GM20000 (cell line): ENCODE data around the gene GLCCI1.
"Not testable (repeated sequence)": the region's sequence is repeated elsewhere in the genome, so short reads cannot be mapped to it uniquely, and the experiment has no call there.

Source experiments
- DNase-seq: peaks from one replicate; pipeline ENCODE4 v3.0.0; 2012; ENCODE audit warnings: low spot score
- CTCF ChIP-seq: IDR thresholded peaks from 2 replicates; pipeline ENCODE4 v1.5.1; 2012; ENCODE audit warnings: mild to moderate bottlenecking, control low read depth; ENCODE audit errors: extremely low read depth, missing control alignments

The GLCCI1 gene

GRCh38 chr7:8035192-8035591 lies 66.6 kb downstream of the GLCCI1 start:
- no peak for TF ChIP-seq CTCF
- no peak for DNase-seq

GRCh38 chr7:8035647-8036518 lies 67.3 kb downstream of the GLCCI1 start:
- peak; percentile 27 for TF ChIP-seq CTCF
- no peak for DNase-seq

GRCh38 chr7:8037151-8037550 lies 68.6 kb downstream of the GLCCI1 start:
- DNase-seq, result no peak
- no peak for TF ChIP-seq CTCF

GRCh38 chr7:8040768-8041369 lies 72.3 kb downstream of the GLCCI1 start:
- TF ChIP-seq CTCF, result no peak
- no peak for DNase-seq

- no peak for DNase-seq
- TF ChIP-seq CTCF, result no peak
Observed at GRCh38 chr7:8042796-8043535, 74.4 kb downstream of the GLCCI1 start.

- DNase-seq, result no peak
- no peak for TF ChIP-seq CTCF
Observed at GRCh38 chr7:8044761-8045430, 76.3 kb downstream of the GLCCI1 start.

GRCh38 chr7:8048067-8048466 lies 79.5 kb downstream of the GLCCI1 start:
- not testable (repeated sequence) for DNase-seq
